Neural cell (in vitro differentiated cells): ENCODE data around the gene DBNDD2. TPM values are rescaled to one million over a fixed set of nuclear protein-coding genes. Genes with fewer than 3 reads are reported as not detected.

Experiments
- H2AFZ ChIP-seq: fragments of 200-600, 300-800 bp; sonication (generic), shearing (Covaris generic); 2 replicates; pipeline ENCODE4 v1.6.0; 2014; ENCODE audit warnings: low read depth, mild to moderate bottlenecking, antibody characterized with exemption, low read length, moderate library complexity
- H3F3A ChIP-seq: fragments of 200-600 bp; shearing (Covaris generic); 2 replicates; pipeline ENCODE4 v1.6.1; 2016; ENCODE audit warnings: mild to moderate bottlenecking, moderate library complexity, mixed read lengths, antibody characterized with exemption, low read length; ENCODE audit not compliant: insufficient read depth, poor library complexity, severe bottlenecking
- H3K27ac ChIP-seq: fragments of 200-600, 300-800 bp; sonication (generic), shearing (Covaris generic); 2 replicates; pipeline ENCODE4 v1.5.1; 2014; ENCODE audit warnings: mild to moderate bottlenecking, low read length, moderate library complexity
- H3K27me3 ChIP-seq: fragments of 300-800, 200-600 bp; sonication (generic), shearing (Covaris generic); 2 replicates; pipeline ENCODE4 v1.6.0; 2014; ENCODE audit warnings: mild to moderate bottlenecking, low read depth, low read length, moderate library complexity; ENCODE audit not compliant: insufficient read depth
- H3K36me3 ChIP-seq: fragments of 300-800, 200-600 bp; sonication (generic), shearing (Covaris generic); 2 replicates; pipeline ENCODE4 v1.5.1; 2014; ENCODE audit warnings: mild to moderate bottlenecking, antibody characterized with exemption, low read length, moderate library complexity; ENCODE audit not compliant: insufficient read depth
- H3K4me2 ChIP-seq: fragments of 300-800, 200-600 bp; sonication (generic), shearing (Covaris generic); 2 replicates; pipeline ENCODE4 v1.6.0; 2014; ENCODE audit warnings: mild to moderate bottlenecking, low read length
- H3K4me3 ChIP-seq: fragments of 300-800, 200-600 bp; sonication (generic), shearing (Covaris generic); 2 replicates; pipeline ENCODE4 v1.5.1; 2014; ENCODE audit warnings: mild to moderate bottlenecking, low read length, moderate library complexity
- H3K79me2 ChIP-seq: fragments of 200-600 bp; shearing (Covaris generic); replicated peaks from 2 replicates; pipeline ENCODE4 v1.6.0; 2014; ENCODE audit warnings: mild to moderate bottlenecking, low read length, moderate library complexity; ENCODE audit not compliant: insufficient read depth
- H3K9ac ChIP-seq: fragments of 300-800, 200-600 bp; sonication (generic), shearing (Covaris generic); 2 replicates; pipeline ENCODE4 v1.6.1; 2016; ENCODE audit warnings: mild to moderate bottlenecking, low read length, mixed read lengths
- H3K9me2 ChIP-seq: fragments of 200-600 bp; shearing (Covaris generic); 2 replicates; pipeline ENCODE4 v1.6.1; 2016; ENCODE audit warnings: mild to moderate bottlenecking, low read length, mixed read lengths; ENCODE audit not compliant: insufficient read depth
- H3K9me3 ChIP-seq: fragments of 200-600, 300-800 bp; sonication (generic), shearing (Covaris generic); 2 replicates; pipeline ENCODE4 v1.6.1; 2016; ENCODE audit warnings: mild to moderate bottlenecking, mixed run types, low read length, moderate library complexity, mixed read lengths
- H4K20me1 ChIP-seq: fragments of 200-600 bp; shearing (Covaris generic); 2 replicates; pipeline ENCODE4 v1.6.1; 2016; ENCODE audit warnings: mild to moderate bottlenecking, mixed run types; ENCODE audit not compliant: insufficient read depth
- EP300 ChIP-seq: fragments of 450-650 bp; conservative IDR thresholded peaks from 2 replicates; pipeline ENCODE4 v1.6.1; 2014; ENCODE audit warnings: antibody characterized with exemption, mild to moderate bottlenecking, moderate library complexity; ENCODE audit not compliant: poor library complexity, severe bottlenecking
- EZH2 ChIP-seq: fragments of 200-600, 300-800 bp; shearing (Covaris generic), sonication (generic); IDR thresholded peaks from 2 replicates; pipeline ENCODE4 v1.6.1; 2014; ENCODE audit warnings: antibody characterized with exemption, low read length, borderline replicate concordance, mild to moderate bottlenecking; ENCODE audit not compliant: insufficient read depth, poor library complexity, severe bottlenecking
- MXI1 ChIP-seq: fragments of 450-650 bp; conservative IDR thresholded peaks from 2 replicates; pipeline ENCODE4 v1.6.1; 2014; ENCODE audit warnings: antibody characterized with exemption, mild to moderate bottlenecking; ENCODE audit not compliant: poor library complexity, severe bottlenecking
- POLR2AphosphoS5 ChIP-seq: IDR thresholded peaks from 2 replicates; pipeline ENCODE4 v1.6.1; 2012
- RAD21 ChIP-seq: fragments of 450-650 bp; conservative IDR thresholded peaks from 2 replicates; pipeline ENCODE4 v1.6.1; 2014; ENCODE audit warnings: antibody characterized with exemption, mild to moderate bottlenecking, moderate library complexity
- SMC3 ChIP-seq: fragments of 450-650 bp; conservative IDR thresholded peaks from 2 replicates; pipeline ENCODE4 v1.6.1; 2014; ENCODE audit warnings: antibody characterized with exemption, mild to moderate bottlenecking, moderate library complexity; ENCODE audit not compliant: poor library complexity
- TAF1 ChIP-seq: IDR thresholded peaks from 2 replicates; pipeline ENCODE4 v1.6.1; 2012; ENCODE audit warnings: low read depth
- polyA plus RNA-seq: library from polyadenylated mRNA; depleted of rRNA; stranded (reverse); fragments of >200 nt; gene quantifications from 2 replicates; pipeline ENCODE4 v1.2.3, GENCODE V29; 2014
- TF ChIP-seq, protein P1 (sequence below): IDR thresholded peaks from 2 replicates; pipeline ENCODE4 v1.6.1; 2012; ENCODE audit warnings: borderline replicate concordance
- TF ChIP-seq, protein P2 (sequence below): fragments of 450-650 bp; IDR thresholded peaks from 2 replicates; pipeline ENCODE4 v1.5.1; 2014; ENCODE audit warnings: antibody characterized with exemption, mild to moderate bottlenecking, moderate library complexity; ENCODE audit not compliant: poor library complexity, severe bottlenecking

Gene DBNDD2
- polyA plus RNA-seq, 1 donor from 2014 or later = 9.1 TPM

DNA sequence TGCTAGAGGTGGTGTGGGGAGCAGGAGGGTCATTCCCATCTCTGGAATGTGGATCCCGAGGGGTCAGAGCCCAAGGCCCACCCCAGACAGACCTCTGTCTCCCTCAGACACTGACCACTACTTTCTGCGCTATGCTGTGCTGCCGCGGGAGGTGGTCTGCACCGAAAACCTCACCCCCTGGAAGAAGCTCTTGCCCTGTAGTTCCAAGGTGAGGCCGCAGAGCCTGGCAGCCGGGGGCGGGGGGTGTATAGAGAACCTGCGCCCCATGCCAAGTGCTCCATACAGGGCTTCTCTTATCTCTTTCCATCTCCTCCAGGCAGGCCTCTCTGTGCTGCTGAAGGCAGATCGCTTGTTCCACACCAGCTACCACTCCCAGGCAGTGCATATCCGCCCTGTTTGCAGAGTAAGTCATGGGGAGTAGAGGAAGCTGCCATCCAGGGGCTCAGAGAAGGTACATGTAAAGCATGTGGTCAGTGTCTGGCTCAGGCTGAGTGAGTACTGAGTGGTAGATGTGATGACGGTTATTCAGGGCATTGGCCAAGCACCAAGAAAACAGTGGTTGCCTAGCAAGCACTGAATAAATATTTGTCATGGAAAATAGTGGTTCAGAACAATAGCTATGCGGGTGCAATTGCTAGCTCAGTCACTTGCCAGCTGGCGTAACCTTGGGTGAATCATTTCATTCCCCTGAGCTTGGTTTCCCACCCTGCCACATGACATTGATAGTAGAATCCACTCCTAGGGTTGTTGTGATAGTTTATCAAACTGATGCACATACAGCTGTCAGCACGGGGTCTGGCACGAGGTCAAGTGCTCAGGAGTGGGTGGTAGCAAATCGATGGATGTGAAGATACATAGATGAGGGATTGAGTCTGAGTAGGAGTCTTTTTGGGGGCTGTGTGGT is 11.4 kb downstream of the DBNDD2 start:
- no peak overlapping the region for H2AFZ ChIP-seq
- peaks cover 9% of the 10 kb centered on the region for H3K79me2 ChIP-seq
- no peak overlapping the region for H3K4me2 ChIP-seq
- no peaks in the 10 kb centered on the region for H3K27me3 ChIP-seq
- no peaks in the 10 kb centered on the region for H3F3A ChIP-seq
- no peak overlapping the region for H3K4me3 ChIP-seq
- H3K36me3 ChIP-seq = no peaks in the 10 kb centered on the region
- H3K9me2 ChIP-seq = no peaks in the 10 kb centered on the region
- H3K27ac ChIP-seq = no peak overlapping the region
- H4K20me1 ChIP-seq = no peaks in the 10 kb centered on the region
- TF ChIP-seq, protein P1, sequence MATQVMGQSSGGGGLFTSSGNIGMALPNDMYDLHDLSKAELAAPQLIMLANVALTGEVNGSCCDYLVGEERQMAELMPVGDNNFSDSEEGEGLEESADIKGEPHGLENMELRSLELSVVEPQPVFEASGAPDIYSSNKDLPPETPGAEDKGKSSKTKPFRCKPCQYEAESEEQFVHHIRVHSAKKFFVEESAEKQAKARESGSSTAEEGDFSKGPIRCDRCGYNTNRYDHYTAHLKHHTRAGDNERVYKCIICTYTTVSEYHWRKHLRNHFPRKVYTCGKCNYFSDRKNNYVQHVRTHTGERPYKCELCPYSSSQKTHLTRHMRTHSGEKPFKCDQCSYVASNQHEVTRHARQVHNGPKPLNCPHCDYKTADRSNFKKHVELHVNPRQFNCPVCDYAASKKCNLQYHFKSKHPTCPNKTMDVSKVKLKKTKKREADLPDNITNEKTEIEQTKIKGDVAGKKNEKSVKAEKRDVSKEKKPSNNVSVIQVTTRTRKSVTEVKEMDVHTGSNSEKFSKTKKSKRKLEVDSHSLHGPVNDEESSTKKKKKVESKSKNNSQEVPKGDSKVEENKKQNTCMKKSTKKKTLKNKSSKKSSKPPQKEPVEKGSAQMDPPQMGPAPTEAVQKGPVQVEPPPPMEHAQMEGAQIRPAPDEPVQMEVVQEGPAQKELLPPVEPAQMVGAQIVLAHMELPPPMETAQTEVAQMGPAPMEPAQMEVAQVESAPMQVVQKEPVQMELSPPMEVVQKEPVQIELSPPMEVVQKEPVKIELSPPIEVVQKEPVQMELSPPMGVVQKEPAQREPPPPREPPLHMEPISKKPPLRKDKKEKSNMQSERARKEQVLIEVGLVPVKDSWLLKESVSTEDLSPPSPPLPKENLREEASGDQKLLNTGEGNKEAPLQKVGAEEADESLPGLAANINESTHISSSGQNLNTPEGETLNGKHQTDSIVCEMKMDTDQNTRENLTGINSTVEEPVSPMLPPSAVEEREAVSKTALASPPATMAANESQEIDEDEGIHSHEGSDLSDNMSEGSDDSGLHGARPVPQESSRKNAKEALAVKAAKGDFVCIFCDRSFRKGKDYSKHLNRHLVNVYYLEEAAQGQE = no peak
- TF ChIP-seq TAF1 = no peak
- no peak for TF ChIP-seq EZH2
- TF ChIP-seq EP300 = no peak
- no peak for TF ChIP-seq POLR2AphosphoS5
- TF ChIP-seq, protein P2, sequence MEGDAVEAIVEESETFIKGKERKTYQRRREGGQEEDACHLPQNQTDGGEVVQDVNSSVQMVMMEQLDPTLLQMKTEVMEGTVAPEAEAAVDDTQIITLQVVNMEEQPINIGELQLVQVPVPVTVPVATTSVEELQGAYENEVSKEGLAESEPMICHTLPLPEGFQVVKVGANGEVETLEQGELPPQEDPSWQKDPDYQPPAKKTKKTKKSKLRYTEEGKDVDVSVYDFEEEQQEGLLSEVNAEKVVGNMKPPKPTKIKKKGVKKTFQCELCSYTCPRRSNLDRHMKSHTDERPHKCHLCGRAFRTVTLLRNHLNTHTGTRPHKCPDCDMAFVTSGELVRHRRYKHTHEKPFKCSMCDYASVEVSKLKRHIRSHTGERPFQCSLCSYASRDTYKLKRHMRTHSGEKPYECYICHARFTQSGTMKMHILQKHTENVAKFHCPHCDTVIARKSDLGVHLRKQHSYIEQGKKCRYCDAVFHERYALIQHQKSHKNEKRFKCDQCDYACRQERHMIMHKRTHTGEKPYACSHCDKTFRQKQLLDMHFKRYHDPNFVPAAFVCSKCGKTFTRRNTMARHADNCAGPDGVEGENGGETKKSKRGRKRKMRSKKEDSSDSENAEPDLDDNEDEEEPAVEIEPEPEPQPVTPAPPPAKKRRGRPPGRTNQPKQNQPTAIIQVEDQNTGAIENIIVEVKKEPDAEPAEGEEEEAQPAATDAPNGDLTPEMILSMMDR = no peak
- TF ChIP-seq MXI1 = no peak
- TF ChIP-seq SMC3 = no peak
- H3K9ac ChIP-seq = no peak overlapping the region
- no peaks in the 10 kb centered on the region for H3K9me3 ChIP-seq

DNA sequence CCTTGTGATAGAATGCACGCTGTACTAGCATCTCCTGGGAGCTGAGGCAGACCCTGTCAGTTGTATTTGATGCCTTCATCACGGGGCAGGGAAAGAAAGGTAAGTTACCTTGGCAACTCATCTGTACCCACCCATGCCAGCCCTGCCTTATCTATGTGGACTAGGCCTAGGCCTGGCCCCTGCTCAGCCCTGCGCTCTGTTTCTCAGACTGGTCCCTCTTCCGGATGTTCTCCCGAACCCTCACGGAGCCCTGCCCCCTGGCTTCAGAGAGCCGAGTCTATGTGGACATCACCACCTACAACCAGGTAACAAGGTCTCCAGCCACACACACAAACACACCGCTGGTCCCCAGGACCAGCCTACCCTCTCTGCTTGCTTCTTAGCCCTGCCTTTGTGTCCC is 12.0 kb downstream of the DBNDD2 start:
- peaks cover 9% of the 10 kb centered on the region for H3K79me2 ChIP-seq
- no peak for TF ChIP-seq POLR2AphosphoS5
- TF ChIP-seq TAF1 = no peak
- TF ChIP-seq SMC3 = no peak
- no peak for TF ChIP-seq MXI1
- TF ChIP-seq, protein P1 = no peak
- TF ChIP-seq, protein P2 = no peak
- TF ChIP-seq EZH2 = no peak
- no peak for TF ChIP-seq EP300
- TF ChIP-seq RAD21 = no peak
- no peak overlapping the region for H3K9ac ChIP-seq
- H3K9me3 ChIP-seq = no peaks in the 10 kb centered on the region
- no peak overlapping the region for H3K4me3 ChIP-seq
- H3K9me2 ChIP-seq = no peaks in the 10 kb centered on the region
- H4K20me1 ChIP-seq = no peaks in the 10 kb centered on the region
- no peaks in the 10 kb centered on the region for H3K27me3 ChIP-seq
- H3K4me2 ChIP-seq = no peak overlapping the region
- H3F3A ChIP-seq = no peaks in the 10 kb centered on the region
- no peak overlapping the region for H3K27ac ChIP-seq
- H3K36me3 ChIP-seq = no peaks in the 10 kb centered on the region
- no peak overlapping the region for H2AFZ ChIP-seq
